HepG2 (cell line): ENCODE measurements around the gene CYBC1.

Experiments used
- EEA1 ChIP-seq: sonication (generic); formaldehyde crosslinking; IDR thresholded peaks from 2 replicates; pipeline ENCODE4 v1.5.1; 2020; ENCODE audit warnings: mild to moderate bottlenecking, missing genetic modification reagents, borderline replicate concordance
- KDM1A ChIP-seq: IDR thresholded peaks from 2 replicates; pipeline ENCODE4 v1.6.1; 2016; ENCODE audit warnings: missing compliant biosample characterization
- KLF9 ChIP-seq: IDR thresholded peaks from 2 replicates; pipeline ENCODE4 v1.6.1; 2016; ENCODE audit warnings: low read depth
- NR1H2 ChIP-seq: sonication (generic); formaldehyde crosslinking; IDR thresholded peaks from 2 replicates; pipeline ENCODE4 v1.8.1; 2022; ENCODE audit warnings: low read depth, missing genetic modification reagents, borderline replicate concordance
- POLR2A ChIP-seq, 2 experiments: IDR thresholded peaks; 2 replicates each; pipeline ENCODE4 v1.6.1; 2011; ENCODE audit warnings: low read depth in 2 of 2, low read length in 2 of 2, mild to moderate bottlenecking in 1 of 2, moderate library complexity in 1 of 2; ENCODE audit not compliant: insufficient read depth in 1 of 2
- SAFB2 ChIP-seq: sonication (generic); formaldehyde crosslinking; IDR thresholded peaks from 2 replicates; pipeline ENCODE4 v1.5.1; 2020; ENCODE audit warnings: missing genetic modification reagents, low read depth, mild to moderate bottlenecking, borderline replicate concordance
- SP4 ChIP-seq: sonication (generic); formaldehyde crosslinking; IDR thresholded peaks from 2 replicates; pipeline ENCODE4 v1.8.1; 2023; ENCODE audit warnings: mild to moderate bottlenecking, missing genetic modification reagents
- TBL1XR1 ChIP-seq: fragments of 150-350 bp; IDR thresholded peaks from 2 replicates; pipeline ENCODE4 v1.6.1; 2014; ENCODE audit warnings: borderline replicate concordance, low read length; ENCODE audit not compliant: partially characterized antibody
- TCF7 ChIP-seq: sonication (generic); IDR thresholded peaks from 2 replicates; pipeline ENCODE4 v1.6.1; 2016; ENCODE audit warnings: antibody characterized with exemption, low read depth
- ZNF563 ChIP-seq: sonication (generic); formaldehyde crosslinking; IDR thresholded peaks from 2 replicates; pipeline ENCODE4 v1.8.0; 2022; ENCODE audit warnings: mild to moderate bottlenecking, moderate library complexity, missing genetic modification reagents
- TF ChIP-seq, protein P1 (sequence below): sonication (generic); formaldehyde crosslinking; IDR thresholded peaks from 2 replicates; pipeline ENCODE4 v1.5.0; 2020; ENCODE audit warnings: mild to moderate bottlenecking, missing genetic modification reagents, moderate library complexity
- TF ChIP-seq, protein P2 (sequence below), 2 experiments: sonication (generic) in 1 of 2; formaldehyde crosslinking in 1 of 2; IDR thresholded peaks; 2 replicates each; pipeline versions ENCODE4 v1.4.0 to v1.6.1; 2018 to 2020; ENCODE audit warnings: missing genetic modification reagents in 2 of 2, borderline replicate concordance in 1 of 2, low read depth in 1 of 2, mild to moderate bottlenecking in 1 of 2, missing biosample characterization in 1 of 2

DNA sequence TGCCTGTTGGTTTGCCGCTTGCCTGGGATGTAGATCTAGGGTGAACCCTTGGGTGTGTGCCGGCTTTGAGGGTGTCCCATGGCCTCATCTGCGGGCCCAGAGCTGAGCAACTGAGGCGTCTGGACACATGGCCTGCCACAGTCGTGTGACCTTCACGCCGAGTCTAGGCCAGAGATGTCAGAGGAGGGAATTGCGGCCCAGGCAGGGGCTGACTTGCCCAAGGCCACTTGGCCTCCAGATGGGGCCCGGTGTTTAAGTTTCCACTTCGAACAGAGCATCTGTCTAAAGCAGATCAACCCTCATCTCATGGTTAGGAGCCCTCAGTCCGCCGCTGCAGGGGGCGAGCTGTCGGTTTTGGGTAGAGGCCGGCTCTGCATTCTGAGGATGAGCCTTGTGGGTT lies 41.0 kb upstream of the CYBC1 start:
- TF ChIP-seq EEA1 (CRISPR knock-in tag) (no peak), KDM1A (no peak), TCF7 (no peak), NR1H2 (CRISPR knock-in tag) (no peak), KLF9 (CRISPR knock-in tag) (no peak), ZNF563 (CRISPR knock-in tag) (no peak), SAFB2 (CRISPR knock-in tag) (no peak), TBL1XR1 (no peak), POLR2A (IDR thresholded peaks at IDR 0.05; ENCODE audit: insufficient read depth in 1 of 2, low read depth in 2 of 2, low read length in 2 of 2) (no peak), SP4 (CRISPR knock-in tag) (no peak)
- TF ChIP-seq, protein P1, sequence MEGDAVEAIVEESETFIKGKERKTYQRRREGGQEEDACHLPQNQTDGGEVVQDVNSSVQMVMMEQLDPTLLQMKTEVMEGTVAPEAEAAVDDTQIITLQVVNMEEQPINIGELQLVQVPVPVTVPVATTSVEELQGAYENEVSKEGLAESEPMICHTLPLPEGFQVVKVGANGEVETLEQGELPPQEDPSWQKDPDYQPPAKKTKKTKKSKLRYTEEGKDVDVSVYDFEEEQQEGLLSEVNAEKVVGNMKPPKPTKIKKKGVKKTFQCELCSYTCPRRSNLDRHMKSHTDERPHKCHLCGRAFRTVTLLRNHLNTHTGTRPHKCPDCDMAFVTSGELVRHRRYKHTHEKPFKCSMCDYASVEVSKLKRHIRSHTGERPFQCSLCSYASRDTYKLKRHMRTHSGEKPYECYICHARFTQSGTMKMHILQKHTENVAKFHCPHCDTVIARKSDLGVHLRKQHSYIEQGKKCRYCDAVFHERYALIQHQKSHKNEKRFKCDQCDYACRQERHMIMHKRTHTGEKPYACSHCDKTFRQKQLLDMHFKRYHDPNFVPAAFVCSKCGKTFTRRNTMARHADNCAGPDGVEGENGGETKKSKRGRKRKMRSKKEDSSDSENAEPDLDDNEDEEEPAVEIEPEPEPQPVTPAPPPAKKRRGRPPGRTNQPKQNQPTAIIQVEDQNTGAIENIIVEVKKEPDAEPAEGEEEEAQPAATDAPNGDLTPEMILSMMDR (CRISPR knock-in tag), result peak; percentile 64
- TF ChIP-seq, protein P2, sequence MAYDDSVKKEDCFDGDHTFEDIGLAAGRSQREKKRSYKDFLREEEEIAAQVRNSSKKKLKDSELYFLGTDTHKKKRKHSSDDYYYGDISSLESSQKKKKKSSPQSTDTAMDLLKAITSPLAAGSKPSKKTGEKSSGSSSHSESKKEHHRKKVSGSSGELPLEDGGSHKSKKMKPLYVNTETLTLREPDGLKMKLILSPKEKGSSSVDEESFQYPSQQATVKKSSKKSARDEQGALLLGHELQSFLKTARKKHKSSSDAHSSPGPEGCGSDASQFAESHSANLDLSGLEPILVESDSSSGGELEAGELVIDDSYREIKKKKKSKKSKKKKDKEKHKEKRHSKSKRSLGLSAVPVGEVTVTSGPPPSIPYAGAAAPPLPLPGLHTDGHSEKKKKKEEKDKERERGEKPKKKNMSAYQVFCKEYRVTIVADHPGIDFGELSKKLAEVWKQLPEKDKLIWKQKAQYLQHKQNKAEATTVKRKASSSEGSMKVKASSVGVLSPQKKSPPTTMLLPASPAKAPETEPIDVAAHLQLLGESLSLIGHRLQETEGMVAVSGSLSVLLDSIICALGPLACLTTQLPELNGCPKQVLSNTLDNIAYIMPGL (CRISPR knock-in tag; IDR thresholded peaks at IDR 0.05; ENCODE audit: borderline replicate concordance in 1 of 2, low read depth in 1 of 2), result no peak
